ENCODE data around the gene STK32B.

The STK32B gene

DNA sequence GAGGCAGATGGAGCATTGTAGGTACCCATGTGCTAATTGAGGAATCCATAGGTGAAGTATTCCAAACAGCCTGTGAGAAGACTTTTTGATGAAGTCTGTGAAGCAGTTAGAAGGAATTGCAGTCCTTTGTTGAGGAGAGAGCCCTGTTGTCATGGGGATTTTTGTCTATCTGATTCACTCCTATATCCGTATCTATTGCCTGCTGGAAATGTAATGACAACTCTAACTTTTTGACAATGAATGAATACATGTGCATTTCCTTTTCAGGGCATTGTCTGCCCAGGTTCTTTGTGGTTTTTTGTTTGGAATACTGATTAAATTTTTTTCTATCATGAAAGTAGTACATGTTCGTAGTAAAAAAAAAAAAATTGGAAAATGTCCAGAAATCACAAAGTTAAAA lies 31.1 kb downstream of the STK32B start:
- DNase-seq (ENCODE audit: extremely low spot score), result no peak
- CTCF ChIA-PET, result no interaction called here
- no peak for TF ChIP-seq L3MBTL2 (conservative IDR thresholded peaks at IDR 0.05)
- POLR2A ChIA-PET, result no interaction called here

DNA sequence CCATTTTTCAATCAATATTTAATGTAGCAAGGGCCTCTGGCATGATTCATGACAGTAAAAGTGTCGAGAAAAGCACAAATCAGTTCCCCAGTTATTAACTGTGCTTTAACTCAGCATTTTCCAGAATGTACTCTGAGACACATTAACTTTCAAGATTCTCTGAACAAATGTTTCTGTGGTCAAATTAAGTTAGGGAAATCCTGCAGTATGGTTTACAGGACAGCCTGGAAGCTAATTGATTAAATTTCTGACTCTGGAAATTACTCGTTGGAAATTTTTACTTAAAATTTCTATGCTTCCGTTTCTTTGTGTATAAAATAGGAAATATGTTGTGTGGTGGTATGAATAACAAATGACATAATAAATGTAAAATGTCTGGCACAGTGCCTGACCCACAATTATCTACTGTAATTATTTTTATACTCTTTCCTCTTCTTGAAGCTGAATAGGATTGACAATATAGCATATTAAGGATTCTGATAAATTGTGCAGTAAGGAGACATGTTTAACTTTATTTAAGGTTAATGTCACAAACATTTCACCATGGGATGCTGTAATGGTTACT lies 33.7 kb downstream of the STK32B start:
- ChIA-PET CTCF (no interaction called here), POLR2A (no interaction called here)
- no peak for TF ChIP-seq CTBP1 (IDR thresholded peaks at IDR 0.05; ENCODE audit: borderline replicate concordance)
- no peak for TF ChIP-seq ARNT (IDR thresholded peaks at IDR 0.05)
- no peak for TF ChIP-seq SP1 (IDR thresholded peaks at IDR 0.05)
- TF ChIP-seq ZNF384 (IDR thresholded peaks at IDR 0.05), result no peak
- no peak for TF ChIP-seq FOXA1 (IDR thresholded peaks at IDR 0.05)
- TF ChIP-seq, protein P1, sequence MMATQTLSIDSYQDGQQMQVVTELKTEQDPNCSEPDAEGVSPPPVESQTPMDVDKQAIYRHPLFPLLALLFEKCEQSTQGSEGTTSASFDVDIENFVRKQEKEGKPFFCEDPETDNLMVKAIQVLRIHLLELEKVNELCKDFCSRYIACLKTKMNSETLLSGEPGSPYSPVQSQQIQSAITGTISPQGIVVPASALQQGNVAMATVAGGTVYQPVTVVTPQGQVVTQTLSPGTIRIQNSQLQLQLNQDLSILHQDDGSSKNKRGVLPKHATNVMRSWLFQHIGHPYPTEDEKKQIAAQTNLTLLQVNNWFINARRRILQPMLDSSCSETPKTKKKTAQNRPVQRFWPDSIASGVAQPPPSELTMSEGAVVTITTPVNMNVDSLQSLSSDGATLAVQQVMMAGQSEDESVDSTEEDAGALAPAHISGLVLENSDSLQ (IDR thresholded peaks at IDR 0.05), result no peak
- TF ChIP-seq HDGF (IDR thresholded peaks at IDR 0.05; ENCODE audit: borderline replicate concordance), result no peak
- TF ChIP-seq TARDBP (IDR thresholded peaks at IDR 0.05), result no peak
- TF ChIP-seq ELF4 (IDR thresholded peaks at IDR 0.05), result no peak
- TF ChIP-seq L3MBTL2 (conservative IDR thresholded peaks at IDR 0.05), result no peak
- TF ChIP-seq FOXM1 (IDR thresholded peaks at IDR 0.05; ENCODE audit: borderline replicate concordance), result no peak
- no peak for TF ChIP-seq SUZ12 (IDR thresholded peaks at IDR 0.05)
- TF ChIP-seq BHLHE40 (IDR thresholded peaks at IDR 0.05; ENCODE audit: borderline replicate concordance), result no peak
- no peak for TF ChIP-seq FOXK2 (IDR thresholded peaks at IDR 0.05)
- no peak for TF ChIP-seq LEF1 (IDR thresholded peaks at IDR 0.05; ENCODE audit: borderline replicate concordance)
- no peak for TF ChIP-seq NFRKB (IDR thresholded peaks at IDR 0.05)
- DNase-seq (ENCODE audit: extremely low spot score), result no peak

DNA sequence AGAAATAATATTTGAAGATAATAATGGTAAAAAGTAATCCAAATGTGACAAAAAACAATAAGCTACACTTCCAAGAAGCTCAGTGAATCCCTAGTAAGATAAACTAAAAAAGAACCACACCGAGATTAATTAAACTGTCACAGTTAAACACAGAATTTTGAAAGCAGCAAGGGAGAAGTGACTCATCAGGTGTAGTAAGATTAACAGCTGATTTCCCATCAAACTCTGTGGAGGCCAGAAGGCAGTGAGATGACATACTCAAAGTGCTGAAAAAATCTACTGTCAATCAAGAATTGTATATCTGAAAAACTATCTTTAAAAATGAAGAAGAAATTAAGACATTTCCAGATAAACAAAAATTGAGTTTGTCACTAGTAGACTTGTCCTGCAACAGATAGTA lies 35.3 kb downstream of the STK32B start:
- no peak for TF ChIP-seq FOXM1 (IDR thresholded peaks at IDR 0.05; ENCODE audit: borderline replicate concordance)

DNA sequence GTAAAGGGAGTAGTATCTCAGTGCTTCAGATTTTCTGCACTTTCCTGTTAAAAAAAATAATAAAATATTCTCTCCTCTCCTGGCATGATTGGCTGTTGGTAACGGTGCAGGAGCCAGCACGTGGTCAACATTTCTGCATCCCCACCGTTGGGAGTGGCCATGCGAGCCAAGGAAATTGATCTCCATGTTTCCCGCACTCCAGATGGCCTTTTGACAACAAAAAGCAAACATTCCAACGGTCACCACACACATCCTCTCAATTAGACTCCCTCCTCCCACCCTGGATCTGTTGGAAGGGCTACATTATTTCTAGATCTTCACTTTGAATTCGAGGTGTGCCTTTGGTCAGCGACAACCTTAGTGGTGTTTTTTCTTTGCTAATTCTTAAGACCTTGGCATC lies 45.0 kb downstream of the STK32B start:
- CTCF ChIA-PET, result no interaction called here
- no peak for DNase-seq (ENCODE audit: extremely low spot score)
- TF ChIP-seq ARNT (IDR thresholded peaks at IDR 0.05) (no peak), CTBP1 (IDR thresholded peaks at IDR 0.05; ENCODE audit: borderline replicate concordance) (no peak), HDGF (IDR thresholded peaks at IDR 0.05; ENCODE audit: borderline replicate concordance) (no peak), ZNF384 (IDR thresholded peaks at IDR 0.05) (no peak), FOXK2 (IDR thresholded peaks at IDR 0.05) (no peak), BHLHE40 (IDR thresholded peaks at IDR 0.05; ENCODE audit: borderline replicate concordance) (no peak)
- POLR2A ChIA-PET, result no interaction called here

More for the DNA sequence above, 35.3 kb downstream of the STK32B start:
- POLR2A ChIA-PET, result no interaction called here
- CTCF ChIA-PET, result no interaction called here
- DNase-seq (ENCODE audit: extremely low spot score), result no peak

DNA sequence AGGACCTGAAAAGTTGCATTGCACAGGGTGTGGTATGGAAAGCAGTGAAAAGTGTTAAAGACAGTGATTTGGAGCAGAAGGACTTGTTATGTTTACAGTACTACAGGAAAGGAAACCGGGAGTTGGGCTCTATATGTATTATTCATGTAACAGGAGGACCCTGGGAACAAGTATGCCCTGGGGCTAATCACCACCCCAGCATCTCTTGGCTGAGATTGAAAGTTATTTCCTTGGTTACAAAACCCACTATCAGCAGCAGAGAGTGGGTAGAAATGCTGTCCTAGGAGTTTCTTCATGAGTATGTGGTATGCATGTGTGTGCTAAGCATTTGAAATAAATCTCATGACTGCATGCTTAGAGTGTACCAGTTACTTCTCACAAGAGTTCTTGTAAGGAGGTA lies 46.9 kb downstream of the STK32B start:
- CTCF ChIA-PET, result no interaction called here
- DNase-seq (ENCODE audit: extremely low spot score), result no peak
- POLR2A ChIA-PET, result no interaction called here
- TF ChIP-seq LEF1 (IDR thresholded peaks at IDR 0.05; ENCODE audit: borderline replicate concordance), result no peak
- no peak for TF ChIP-seq SP1 (IDR thresholded peaks at IDR 0.05)

DNA sequence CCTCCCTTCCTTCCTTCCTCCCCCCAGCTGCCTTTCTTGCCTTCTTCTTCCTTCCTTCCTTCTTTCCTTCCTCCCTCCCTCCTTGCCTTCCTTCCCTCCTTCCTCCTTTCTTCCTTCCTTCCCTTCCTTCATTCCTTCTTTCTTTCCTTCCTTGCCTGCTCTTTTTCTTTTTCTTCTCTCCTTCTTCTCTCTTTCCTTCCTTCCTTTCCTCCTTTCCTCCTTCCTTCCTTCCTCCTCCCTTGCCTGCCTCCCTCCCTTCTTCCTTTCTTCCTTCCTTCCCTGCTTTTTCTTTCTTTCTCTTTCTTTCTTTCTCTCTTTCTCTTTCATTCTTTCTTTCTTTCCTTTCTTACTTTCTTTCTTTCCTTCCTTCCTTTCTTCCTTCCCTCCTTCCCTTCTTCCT lies 49.1 kb downstream of the STK32B start:
- no peak for TF ChIP-seq FOXM1 (IDR thresholded peaks at IDR 0.05; ENCODE audit: borderline replicate concordance)
- no peak for TF ChIP-seq ELF4 (IDR thresholded peaks at IDR 0.05)
- no peak for TF ChIP-seq SUZ12 (IDR thresholded peaks at IDR 0.05)
- no peak for TF ChIP-seq NFRKB (IDR thresholded peaks at IDR 0.05)
- TF ChIP-seq L3MBTL2 (conservative IDR thresholded peaks at IDR 0.05), result no peak
- TF ChIP-seq, protein P1 (IDR thresholded peaks at IDR 0.05), result no peak
- TF ChIP-seq ARNT (IDR thresholded peaks at IDR 0.05), result no peak
- no peak for TF ChIP-seq ZNF384 (IDR thresholded peaks at IDR 0.05)
- TF ChIP-seq TARDBP (IDR thresholded peaks at IDR 0.05), result no peak
- TF ChIP-seq CTBP1 (IDR thresholded peaks at IDR 0.05; ENCODE audit: borderline replicate concordance), result no peak
- TF ChIP-seq LEF1 (IDR thresholded peaks at IDR 0.05; ENCODE audit: borderline replicate concordance), result no peak
- TF ChIP-seq BHLHE40 (IDR thresholded peaks at IDR 0.05; ENCODE audit: borderline replicate concordance), result no peak
- no peak for TF ChIP-seq FOXA1 (IDR thresholded peaks at IDR 0.05)
- TF ChIP-seq FOXK2 (IDR thresholded peaks at IDR 0.05), result no peak
- no peak for TF ChIP-seq HDGF (IDR thresholded peaks at IDR 0.05; ENCODE audit: borderline replicate concordance)

DNA sequence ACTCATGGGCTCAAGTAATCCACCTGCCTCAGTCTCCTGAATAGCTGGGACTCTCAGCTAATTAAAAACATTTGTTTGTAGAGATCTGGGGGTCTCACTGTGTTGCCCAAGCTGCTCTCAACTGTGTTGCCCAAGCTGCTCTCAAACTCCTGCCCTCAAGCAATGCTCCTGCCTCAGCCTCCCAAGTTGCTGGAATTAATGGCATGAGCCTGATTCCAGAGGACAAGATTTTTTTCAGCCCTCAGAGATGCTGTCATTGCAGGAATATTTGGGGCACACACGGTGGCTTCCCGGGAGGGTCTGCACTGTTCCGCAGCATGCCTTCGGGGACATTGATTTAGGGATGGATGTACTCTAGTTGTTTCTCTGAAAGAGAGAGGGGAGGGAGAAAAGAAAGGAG lies 49.7 kb downstream of the STK32B start:
- ChIA-PET CTCF (no interaction called here), POLR2A (no interaction called here)
- TF ChIP-seq FOXA1 (IDR thresholded peaks at IDR 0.05) (no peak), HDGF (IDR thresholded peaks at IDR 0.05; ENCODE audit: borderline replicate concordance) (no peak)
- DNase-seq (ENCODE audit: extremely low spot score), result no peak

More for the DNA sequence above, 49.1 kb downstream of the STK32B start:
- ChIA-PET POLR2A (no interaction called here), CTCF (no interaction called here)
- no peak for DNase-seq (ENCODE audit: extremely low spot score)

DNA sequence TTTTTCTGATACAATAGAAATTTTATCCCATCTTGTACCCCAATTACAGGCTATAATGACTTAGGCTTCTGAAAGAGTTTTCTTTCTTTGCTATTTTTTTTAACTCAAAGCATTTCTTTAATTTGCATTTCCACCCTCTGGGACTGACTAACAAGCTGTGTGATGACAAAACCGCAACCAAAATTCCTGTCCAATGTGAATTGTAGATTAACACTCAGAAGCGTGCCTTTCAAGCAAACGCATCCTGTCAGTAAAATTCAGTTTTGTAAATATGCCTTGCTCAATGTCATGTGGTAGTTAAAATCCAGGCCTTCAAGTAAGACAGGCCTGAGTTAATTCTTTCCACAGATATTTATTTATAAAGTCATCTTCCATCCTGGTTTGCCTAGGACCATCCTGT lies 50.3 kb downstream of the STK32B start:
- DNase-seq (ENCODE audit: extremely low spot score), result no peak
- TF ChIP-seq BHLHE40 (IDR thresholded peaks at IDR 0.05; ENCODE audit: borderline replicate concordance) (no peak), ELF4 (IDR thresholded peaks at IDR 0.05) (no peak), NFRKB (IDR thresholded peaks at IDR 0.05) (no peak), HDGF (IDR thresholded peaks at IDR 0.05; ENCODE audit: borderline replicate concordance) (no peak), ARNT (IDR thresholded peaks at IDR 0.05) (no peak), L3MBTL2 (conservative IDR thresholded peaks at IDR 0.05) (no peak)
- TF ChIP-seq, protein P1 (IDR thresholded peaks at IDR 0.05), result no peak
- CTCF ChIA-PET, result no interaction called here
- POLR2A ChIA-PET, result no interaction called here
